HG03342 (cell line): Measurements from ENCODE around the gene EYA4.
"Not testable (repeated sequence)": the region's sequence is repeated elsewhere in the genome, so short reads cannot be mapped to it uniquely, and the experiment has no call there.

Source experiments
- ATAC-seq: cut with Tn5 transposase; IDR thresholded peaks from one replicate; pipeline ENCODE4 v1.9.1; 2021; ENCODE audit warnings: mild to moderate bottlenecking, moderate library complexity; ENCODE audit not compliant: unreplicated experiment

Gene EYA4

GRCh38 chr6:133551436-133551835 is 310.3 kb downstream of the EYA4 start:
- ATAC-seq, result no peak

DNA sequence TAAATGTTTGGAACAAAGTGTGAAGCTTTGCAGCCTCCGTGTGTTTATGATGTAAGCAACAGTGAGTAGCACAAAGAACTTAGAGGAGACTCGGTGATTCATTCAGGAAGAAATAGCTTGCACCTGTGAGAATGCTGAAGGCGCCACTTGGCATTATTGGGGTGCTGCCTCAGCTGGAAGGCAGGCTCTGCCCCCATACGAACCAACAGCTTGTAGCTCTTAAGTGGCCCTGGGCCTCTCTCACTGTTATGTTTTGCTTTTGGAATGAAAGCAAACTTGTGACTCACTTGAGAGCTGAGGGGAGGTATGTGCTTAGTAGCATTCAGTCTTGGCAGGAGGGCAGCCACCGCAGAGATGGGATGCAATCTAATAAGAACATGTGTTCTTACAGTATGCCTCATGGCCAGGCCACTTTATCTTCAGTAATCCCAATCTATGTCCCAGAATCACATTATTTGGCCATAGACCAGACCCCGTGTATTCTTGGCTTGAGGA is 310.7 kb downstream of the EYA4 start:
- ATAC-seq, result no peak

DNA sequence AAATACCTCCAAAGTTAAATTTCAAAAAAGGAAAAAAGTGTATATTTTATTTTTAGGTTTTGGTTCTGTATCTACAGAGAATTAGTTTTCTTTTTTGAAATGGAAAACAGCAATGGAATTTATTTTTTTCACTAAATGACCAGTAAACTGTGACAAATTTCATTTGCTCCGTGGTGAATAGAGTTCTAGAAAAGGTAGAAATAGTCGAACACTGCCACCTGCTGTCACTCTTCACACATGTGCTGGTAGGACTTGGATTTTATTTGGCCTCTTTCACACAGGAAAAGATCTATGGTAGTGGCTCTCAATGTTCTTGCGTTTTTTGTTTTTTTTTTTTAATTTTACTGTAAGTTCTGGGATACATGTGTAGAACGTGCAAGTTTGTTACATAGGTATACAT is 312.5 kb downstream of the EYA4 start:
- no peak for ATAC-seq

DNA sequence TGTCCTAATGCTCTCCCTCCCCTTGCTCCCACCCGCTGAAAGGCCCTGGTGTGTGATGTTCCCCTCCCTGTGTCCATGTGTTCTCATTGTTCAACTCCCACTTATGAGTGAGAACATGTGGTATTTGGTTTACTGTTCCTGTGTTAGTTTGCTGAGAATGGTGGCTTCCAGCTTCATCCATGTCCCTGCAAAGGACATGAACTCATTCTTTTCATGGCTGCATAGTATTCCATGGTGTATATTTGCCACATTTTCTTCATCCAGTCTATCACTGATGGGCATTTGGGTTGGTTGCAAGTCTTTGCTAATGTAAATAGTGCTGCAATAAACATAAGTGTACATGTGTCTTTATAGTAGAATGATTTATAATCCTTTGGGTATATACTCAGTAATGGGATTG is 313.0 kb downstream of the EYA4 start:
- ATAC-seq, result not testable (repeated sequence)

GRCh38 chr6:133555685-133556084 is 314.5 kb downstream of the EYA4 start:
- ATAC-seq, result no peak

DNA sequence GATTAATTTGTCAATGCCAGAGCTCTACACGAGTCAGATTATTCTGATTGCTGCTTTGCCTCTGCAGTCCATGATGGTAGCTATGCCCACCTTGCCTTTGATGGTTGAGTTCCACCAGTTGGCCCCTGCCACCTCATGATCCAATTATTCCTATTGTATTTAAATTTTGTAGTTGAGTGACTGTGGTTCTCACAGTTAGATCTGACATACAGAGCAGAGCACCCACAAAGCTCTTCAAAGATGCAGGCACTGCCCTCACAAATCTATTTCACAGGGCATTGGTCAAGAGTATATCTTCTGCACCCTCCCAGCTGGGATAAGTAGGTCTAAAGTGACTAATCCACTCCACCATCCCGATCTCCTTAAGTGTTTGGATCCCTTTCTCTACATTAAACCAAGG is 318.8 kb downstream of the EYA4 start:
- no peak for ATAC-seq

DNA sequence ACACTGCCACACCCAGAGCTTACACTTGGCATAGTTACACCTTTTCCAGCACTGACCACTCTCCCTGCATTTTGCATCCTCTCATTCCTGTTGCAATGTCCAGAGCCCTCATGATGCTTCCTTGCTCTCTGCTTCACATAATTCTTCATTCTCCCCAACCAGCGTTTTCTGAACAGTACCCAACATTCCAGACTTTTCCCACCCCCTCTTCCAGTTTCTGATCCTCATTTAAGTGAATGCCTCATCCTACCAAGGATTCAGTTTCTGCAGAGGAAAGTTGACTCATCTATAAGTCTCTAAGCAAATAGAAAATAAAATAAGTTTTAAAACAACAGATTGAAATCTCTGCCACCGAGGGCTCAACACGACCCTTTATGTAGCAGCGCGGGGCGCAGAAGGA is 326.5 kb downstream of the EYA4 start:
- no peak for ATAC-seq

DNA sequence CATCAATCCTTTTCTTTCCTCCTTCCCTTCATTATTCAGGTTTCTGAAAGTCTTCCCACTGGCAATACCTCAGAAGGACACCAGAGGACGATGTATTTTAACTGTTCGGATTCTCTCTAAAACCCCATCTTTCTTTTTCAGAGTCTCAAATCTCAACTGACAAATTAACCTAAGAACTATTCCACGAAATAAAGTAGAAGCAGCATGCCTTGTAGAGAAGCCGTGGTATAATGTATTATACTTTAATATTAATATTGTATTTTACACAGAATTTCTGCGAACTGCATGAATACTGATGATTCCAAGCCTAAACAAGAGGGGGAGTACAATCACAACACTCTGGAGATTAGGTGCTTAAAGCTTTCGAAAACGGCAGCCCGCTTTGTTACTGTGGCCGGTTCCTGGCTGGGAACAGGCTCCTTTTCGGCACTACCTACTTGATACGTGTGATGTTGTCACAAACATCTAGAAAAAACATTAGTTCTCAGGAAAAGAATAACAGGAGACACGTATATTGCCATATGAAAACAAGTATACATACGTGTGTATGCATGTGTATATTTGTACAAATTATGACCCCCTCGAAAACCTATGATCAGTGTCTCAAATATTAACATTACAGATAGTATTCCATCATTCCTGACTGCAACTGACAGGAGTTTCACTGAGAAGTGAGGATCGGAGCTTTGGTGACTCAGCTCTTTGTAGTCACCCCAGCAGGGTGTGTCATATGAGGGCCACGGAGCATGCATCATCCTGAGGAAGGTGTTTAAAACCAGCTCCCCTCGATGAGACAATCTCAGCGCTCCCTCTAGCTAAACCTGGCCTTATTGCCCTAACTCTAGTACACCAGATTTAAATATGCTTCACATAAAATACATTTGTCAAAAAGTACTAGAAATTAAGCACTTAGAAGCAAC is 328.1 kb downstream of the EYA4 start:
- peak; percentile 64 for ATAC-seq

- ATAC-seq, result no peak
These were observed 330.5 kb downstream of the EYA4 start for GRCh38 chr6:133571681-133572080.

- ATAC-seq, result no peak
These were observed 336.7 kb downstream of the EYA4 start for GRCh38 chr6:133577851-133578250.
